GM12801 (cell line): ENCODE data around the gene PHF1.

Experiments used
- TF ChIP-seq, protein P1 (sequence below): IDR thresholded peaks from one replicate; pipeline ENCODE4 v1.5.1; 2011; ENCODE audit warnings: control low read depth; ENCODE audit not compliant: insufficient read length; ENCODE audit errors: extremely low read depth

PHF1 gene

DNA sequence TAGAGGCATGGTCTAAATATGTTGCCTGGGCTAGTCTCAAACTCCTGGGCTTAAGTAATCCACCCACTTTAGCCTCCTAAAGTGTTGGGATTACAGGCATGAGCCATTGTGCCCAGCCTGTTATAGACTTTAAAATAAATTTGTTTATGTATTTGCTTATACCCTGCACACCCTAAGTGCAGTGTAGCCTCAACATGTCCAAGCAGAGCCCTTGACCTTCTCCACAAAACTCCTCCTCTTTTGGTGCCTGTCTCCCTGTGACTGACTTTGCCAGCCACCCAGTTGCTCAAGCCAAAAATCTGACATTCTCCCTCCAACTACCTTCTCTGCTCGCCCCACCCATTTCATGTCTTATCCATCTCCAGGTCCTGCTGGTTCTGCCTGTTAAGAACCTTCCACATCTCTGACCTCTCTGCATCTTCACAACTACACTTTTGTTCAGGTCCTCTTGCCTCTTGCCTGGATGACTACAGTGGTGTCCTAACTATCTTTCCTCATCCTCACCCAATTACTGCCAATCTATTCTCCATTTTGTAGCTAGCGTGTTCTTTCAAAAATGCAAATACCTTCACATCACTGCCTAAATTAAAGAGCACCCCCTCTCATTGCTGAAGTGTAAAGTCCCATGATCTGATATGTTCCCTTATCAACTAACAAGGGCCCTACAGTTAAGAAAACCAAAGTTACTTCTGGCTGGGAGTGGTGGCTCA, 30.4 kb upstream of the PHF1 start:
- TF ChIP-seq, protein P1, sequence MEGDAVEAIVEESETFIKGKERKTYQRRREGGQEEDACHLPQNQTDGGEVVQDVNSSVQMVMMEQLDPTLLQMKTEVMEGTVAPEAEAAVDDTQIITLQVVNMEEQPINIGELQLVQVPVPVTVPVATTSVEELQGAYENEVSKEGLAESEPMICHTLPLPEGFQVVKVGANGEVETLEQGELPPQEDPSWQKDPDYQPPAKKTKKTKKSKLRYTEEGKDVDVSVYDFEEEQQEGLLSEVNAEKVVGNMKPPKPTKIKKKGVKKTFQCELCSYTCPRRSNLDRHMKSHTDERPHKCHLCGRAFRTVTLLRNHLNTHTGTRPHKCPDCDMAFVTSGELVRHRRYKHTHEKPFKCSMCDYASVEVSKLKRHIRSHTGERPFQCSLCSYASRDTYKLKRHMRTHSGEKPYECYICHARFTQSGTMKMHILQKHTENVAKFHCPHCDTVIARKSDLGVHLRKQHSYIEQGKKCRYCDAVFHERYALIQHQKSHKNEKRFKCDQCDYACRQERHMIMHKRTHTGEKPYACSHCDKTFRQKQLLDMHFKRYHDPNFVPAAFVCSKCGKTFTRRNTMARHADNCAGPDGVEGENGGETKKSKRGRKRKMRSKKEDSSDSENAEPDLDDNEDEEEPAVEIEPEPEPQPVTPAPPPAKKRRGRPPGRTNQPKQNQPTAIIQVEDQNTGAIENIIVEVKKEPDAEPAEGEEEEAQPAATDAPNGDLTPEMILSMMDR: no peak

DNA sequence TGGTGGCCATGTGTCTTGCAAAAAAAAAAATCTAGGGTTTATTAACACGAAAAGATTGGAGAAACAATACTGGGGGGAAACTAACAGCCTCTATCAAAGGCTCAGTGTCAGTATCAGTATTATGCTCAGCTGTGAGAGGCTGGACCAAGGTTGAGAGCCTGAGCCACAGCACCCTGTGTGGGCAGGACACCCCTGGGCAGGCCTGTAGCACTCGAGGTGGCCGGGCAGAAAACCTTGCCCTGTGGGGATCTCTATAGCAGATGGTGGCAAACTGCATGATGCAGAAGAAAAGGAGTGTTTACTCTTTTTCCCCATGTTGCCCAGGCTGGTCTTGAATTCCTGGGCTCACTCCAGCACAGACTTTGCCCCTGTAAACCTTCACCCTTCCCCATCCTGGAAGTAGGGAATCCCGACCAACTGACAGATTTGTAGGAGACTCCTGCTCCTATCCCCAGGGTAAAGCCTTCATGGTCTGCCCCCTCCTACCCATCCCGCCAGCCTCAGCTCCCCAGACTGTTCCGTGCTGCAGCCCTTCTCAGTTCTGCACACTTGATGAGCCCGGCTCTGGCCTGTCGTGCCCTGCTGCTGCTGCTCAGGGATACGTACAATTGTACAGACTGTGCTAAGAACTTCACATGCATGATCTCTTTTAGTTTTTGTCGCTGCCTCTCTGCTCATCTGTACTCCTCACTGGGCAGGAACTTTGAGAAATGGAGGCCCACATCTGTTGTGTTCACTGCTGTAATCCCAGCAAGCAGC, 27.2 kb upstream of the PHF1 start:
- TF ChIP-seq, protein P1: no peak

DNA sequence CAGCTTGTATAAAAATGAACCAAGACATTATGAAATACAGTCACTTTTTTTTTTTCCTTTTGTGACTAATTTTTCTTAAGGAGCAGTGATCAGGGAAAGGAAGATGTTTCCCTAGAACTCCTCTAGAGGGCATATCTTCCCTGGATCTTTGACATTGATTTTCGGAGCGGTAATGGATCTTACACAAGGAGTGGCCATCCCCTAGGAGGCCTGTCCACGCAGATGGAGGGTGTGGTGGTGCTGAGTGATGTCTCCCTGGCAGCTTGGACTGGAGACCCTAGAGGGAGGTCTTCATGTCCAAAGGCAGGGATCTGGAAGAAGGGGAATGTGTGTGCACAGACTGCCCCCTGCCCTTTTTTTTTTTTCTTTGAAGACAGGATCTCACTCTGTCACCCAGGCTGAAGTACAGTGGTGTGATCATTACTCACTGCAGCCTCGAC, 26.2 kb upstream of the PHF1 start:
- TF ChIP-seq, protein P1: no peak

DNA sequence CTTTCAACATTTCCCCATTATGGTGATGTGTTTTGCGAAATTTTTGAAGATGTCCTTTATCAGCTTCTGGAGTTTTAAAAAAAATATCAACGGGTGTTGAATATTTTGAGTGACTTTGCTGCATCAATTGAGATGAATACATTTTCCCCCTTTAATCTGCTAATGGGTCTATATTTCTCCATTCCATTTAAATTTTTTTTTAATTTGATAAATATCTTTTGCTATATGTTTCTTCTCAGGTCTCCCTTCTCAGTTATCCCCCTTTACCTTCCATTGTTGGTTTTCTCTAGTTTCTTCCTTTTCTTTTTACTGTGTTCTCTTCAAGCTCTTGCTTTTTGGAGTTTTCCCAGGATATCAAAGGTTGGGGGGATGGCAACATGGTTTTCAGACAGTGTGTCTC, 20.6 kb upstream of the PHF1 start:
- TF ChIP-seq, protein P1: no peak

DNA sequence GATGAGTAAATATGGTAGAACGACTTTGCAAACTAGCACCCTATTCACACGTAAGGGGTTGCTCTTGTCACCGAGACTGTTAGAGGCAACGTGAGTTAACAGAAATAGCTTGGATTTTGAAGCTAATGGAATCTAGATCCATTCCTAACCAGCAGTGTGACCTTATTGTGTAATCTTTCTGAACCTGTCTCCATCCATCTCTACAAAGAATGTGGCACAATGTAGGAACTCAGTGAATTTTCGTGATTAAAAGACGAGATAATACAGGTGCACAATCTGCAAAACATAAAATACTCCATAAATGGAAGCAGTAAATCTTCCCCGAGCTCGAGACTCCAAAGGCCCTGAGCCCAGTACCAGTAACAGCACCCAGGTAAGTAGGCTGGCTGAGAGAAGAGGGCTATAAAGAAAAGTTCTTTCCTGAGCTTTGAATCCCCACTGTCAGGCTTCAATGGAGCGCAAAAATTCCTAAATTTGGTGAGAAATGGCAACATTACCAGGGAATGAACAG, 20.0 kb upstream of the PHF1 start:
- TF ChIP-seq, protein P1: no peak

DNA sequence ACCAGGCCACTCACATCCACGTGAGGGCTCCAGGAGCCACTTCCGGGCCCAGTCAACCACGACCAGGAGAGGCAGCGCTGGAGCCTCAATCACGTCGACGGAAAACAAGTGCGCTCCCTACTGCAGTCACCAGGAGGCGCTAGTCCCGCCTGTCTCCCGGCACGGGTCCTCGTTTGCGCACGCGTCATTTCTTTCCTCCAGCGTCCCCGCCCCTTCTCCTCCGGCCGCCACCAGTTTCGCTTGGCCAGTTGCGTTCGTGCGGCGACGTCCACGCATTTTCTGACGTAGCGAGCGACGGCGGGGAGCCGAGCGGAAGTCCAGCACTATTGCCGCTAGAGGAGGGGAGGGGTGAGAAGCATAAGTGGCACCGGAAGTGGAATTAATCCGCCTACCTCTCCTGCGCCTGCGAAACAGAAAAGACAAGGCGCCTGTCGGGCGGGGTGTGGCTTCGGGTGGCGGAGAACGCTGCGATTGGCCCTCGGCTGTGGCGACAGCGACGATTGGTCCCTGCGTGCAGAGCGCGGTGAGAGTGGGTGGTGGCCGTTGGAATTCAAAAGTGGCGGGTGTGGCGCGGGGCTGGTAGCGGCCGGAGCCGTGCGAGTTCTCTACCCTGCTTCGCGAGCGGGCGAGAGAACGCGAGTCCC, 19.4 kb upstream of the PHF1 start, which contains the start of gene KIFC1:
Gene KIFC1, plus strand, starts transcription at position 546 of the 644 bp plus-strand sequence. CDS start 163 bp downstream, outside the sequence.
- TF ChIP-seq, protein P1: peak; percentile 65

GRCh38 chr6:33391922-33392594, 18.8 kb upstream of the PHF1 start:
- TF ChIP-seq, protein P1: no peak
